Activated T-helper 9 cell treated with anti-CD3 and anti-CD28 coated beads, Interleukin-2, amount 50 U/mL, for 16 hours (primary cell): ENCODE measurements around the gene SH2D2A.

Experiments
- DNase-seq: peaks from one replicate; pipeline ENCODE4 v3.0.0-alpha.2; 2020; ENCODE audit warnings: low read depth

The SH2D2A gene

DNA sequence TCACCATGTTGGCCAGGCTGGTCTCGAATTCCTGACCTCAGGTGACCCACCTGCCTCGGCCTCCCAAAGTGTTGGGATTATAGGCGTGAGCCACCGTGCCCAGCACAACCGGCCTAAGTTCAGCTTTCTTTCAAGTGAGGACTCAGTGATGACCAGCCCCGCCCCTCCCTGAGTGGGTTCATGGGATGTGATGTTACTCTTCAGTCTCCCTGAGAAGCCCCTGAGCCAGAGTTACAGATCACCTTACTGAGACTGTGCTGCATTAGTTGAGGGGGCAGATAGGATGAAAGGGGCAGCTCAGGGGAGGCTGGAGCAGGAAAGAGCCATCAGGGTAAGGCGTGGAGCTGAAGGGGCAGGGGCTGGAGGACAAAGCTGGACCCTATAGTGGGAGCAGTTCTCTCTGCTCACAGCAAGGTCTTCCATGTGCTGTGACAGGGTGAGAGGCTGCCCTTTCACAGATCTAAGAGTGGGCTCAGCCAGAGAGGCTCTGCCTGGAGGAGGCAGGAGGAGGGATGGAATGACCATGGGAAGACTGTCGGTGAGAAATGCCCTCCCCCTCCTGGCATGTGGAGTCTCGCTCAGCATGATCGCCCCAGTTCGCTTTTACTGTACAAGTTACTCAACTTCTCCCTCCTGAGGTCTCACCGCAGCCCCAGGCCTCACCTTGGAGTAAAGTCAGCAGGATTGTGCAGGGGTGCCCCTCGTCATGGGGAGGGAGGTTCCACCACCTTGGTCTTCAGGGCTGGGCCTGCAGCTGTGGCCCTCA, 13.4 kb downstream of the SH2D2A start:
- no peak for DNase-seq

DNA sequence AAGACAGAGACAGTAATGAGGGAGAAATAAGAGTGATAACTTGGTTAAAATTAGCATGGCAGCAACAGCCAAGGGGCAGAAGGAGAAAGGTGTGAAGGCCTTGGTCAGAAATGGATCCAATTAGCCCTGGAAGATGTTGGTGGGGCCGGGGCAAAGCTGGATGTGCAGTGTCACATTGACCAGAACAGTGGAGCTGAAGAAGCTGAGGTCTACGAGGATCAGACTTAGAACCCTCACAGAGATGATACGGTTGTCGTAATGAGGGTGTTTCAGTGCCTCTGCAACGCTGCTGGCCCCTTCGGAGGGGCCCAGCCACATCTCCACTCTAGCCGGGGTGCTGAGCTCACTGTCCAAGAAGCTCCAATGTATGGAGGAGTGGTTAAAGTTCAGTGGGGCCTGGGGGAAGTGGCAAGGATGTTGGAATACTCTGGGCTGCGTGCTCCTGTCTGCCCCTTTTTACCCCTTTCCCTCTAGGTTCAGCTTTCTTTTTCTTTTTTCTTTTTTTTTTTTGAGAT, 14.2 kb downstream of the SH2D2A start:
- DNase-seq = no peak

DNA sequence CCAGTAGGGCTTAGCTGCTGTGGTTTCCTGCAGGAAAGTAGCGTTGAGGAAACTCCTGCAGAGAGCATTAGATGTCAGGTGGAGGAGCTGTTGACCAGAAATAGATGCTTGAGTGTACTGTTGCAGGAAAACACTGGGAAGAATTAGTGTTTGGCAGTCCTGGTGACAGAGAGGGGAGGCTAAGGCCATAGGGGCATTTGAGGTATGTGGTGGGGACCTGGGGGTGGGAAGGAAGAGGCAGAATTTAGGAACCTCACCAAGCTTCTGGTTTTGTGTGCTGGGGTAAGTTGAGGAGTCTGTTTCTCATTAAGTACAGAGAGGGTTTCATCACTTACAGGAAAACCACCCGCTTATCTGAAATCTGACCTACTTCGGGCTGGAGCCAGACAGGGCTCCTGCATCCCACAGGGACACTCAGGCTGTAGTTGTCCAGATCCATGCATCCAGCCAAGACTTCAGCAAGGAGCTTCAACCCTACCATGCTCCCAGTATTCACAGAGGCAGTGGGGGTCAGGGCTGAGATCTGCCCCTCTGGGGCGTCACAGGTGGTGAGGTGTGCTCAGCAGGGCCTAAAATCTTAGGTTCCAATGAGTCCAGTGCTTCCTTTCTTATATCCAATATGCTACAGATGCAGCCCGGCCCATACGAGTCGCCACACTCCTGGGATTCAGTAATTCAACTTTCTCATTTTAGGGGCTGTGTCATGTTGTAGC, 15.1 kb downstream of the SH2D2A start:
- no peak for DNase-seq

DNA sequence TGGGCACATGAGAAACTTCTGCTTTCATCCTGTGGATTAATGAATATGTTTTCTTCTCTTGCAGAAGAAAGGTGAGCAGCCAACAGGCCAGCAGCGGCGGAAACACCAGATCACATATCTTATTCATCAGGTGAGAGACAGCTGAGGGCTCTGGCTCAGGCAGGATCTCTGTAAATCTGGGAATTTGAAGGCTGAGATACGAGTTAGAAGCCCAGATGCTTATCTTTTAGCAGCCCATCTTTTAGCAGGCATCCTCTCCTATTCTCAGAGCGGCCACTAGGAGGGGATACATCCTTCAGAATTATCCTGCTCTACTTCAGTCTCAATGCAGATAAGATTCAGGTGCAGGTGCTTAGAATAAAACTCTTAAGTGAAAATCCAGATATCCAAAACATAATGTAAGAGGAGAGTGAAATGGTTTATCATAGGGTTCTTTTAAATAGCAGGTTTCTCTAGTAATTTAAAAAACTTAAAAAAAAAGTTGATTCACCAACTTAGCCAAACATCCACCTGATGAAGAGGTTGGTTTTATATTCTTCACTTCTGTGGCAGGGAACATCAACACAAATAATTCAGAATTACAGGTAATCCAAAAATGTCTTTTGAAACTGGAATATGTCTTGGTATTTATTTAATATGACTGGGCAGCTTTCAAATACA, 19.3 kb downstream of the SH2D2A start:
- DNase-seq = no peak

DNA sequence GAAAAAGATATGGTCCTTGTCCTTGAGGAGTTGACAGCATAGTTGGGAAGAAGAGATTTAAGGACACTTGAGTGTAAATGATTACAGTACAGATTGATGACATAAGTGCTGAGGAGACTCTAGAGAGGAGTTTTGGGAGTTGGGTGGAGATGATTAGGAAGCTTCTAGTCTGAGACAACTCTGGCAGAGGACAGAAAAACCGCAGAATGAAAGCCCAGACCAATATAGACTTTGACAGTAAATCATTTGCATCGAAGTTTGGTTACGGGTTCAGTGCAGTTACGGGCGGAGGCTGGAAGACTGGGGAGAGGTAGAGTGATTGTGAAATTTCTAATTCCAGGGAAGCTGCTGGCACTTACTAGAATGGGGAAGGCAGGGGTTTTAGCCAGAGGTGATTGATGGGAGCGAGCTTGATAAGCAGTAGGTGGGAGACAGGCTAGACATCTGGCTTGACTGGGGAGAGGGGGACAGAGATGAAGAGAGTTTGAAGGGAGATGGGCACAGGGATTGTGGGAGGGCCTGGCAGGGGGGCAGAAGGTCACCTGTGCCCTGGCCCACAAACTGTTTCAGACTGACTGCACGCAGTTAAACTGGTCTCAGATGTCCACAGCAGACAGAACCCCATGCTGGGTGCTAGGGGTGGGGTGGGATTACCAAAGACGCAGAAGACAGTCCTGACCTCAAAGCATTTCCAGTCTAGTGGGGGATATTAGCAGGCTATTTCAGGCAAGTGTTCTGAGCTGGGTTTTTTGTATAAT, 20.1 kb downstream of the SH2D2A start:
- DNase-seq = no peak

- DNase-seq = no peak
Observed at GRCh38 chr1:156795787-156796186, 20.9 kb downstream of the SH2D2A start.

DNA sequence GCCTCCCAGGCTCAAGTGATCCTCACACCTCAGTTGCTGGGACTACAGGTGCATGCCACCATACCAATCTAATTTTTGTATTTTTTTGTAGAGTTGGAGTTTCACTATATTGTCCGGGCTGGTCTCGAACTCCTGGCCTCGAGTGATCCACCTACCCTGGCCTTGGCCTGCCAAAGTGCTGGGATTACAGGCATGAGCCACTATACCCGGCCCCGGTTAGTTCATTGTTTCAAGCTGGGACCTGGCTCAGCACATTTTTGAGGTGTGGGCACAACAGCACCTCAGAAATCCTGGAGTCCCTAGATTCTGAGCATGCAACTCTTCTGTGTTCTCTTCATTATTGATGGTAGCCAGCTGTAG, 21.3 kb downstream of the SH2D2A start:
- DNase-seq = no peak

- no peak for DNase-seq
Observed at GRCh38 chr1:156794506-156795373, 21.9 kb downstream of the SH2D2A start.

DNA sequence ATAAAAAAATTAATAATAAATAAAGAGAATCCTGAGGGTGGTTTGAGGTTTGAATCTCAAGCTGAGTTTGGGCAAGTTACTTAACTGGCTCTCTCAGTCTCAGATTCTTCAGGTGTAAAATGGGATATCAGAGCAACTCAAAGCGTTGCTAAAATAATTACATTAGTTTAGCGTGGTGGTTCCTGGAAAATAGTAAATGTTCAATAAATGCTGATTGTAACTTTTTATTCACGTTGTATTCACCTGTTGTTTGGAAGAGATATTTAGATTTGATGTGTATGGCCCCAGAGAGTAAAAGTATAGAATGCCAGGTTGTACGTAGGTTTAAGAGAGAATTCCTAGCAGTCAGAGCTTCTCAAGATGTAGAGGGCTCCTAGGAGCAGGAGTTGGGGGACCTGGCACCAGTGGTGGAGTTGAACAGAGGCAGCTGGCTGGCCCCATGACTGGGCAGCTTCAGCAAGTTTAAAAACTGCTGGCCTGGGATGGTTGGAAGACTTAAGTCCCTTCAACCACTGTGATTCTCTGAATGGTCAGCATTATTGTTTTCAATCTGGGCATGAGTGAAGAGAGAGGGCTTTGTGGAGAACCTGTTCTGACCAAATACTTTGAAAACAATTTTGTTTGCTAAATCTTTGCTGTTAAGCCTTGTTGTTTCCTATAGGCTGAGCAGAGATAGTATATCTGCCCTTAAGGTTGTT, 26.9 kb downstream of the SH2D2A start:
- no peak for DNase-seq

DNA sequence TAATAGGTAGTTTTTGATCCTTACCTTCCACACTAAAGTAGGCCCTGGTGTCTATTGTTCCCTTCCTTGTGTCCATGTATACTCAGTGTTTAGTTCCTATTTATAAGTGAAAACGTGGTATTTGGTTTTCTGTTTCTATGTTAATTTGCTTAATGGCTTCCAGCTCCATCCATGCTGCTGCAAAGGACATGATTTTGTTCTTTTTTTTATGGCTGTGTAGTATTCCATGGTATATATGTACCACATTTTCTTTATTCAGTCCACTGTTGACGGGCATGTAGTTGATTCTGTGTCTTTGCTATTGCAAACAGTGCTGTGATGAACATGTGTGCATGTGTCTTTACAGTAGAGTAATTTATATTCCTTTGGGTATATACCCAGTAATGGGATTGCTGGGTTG, 28.5 kb downstream of the SH2D2A start:
- DNase-seq = no peak

DNA sequence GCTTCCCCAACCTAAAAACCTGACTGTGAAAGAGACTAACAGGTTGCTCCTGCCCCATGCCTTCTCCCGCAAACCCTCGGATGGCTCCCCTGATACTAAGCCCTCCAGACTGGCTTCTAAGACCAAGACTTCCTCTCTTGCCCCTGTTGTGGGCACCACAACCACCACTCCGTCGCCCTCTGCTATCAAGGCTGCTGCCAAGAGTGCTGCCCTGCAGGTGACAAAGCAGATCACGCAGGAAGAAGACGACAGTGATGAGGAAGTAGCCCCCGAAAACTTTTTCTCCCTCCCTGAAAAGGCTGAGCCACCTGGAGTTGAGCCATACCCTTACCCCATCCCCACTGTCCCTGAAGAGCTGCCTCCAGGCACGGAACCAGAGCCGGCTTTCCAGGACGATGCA, 30.0 kb downstream of the SH2D2A start:
- no peak for DNase-seq

DNA sequence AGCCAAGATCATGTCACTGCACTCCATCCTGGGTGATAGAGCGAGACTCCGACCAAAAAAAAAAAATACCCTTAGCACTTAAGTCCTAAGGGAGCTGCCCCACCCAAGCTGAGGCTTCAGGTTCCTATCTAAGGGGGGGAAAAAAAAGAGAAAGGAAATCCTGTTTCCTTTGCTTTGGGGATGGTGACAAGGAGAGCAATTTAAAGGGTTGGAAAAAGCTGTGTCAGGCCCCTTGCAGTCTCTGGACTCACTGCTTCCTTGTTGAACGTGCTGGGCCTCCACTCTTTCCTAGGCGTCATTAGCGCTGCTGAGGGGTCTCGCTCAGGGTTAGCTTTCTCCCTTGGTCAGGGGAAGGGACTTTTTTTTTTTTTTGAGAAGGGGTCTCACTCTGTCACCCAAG, 31.2 kb downstream of the SH2D2A start:
- no peak for DNase-seq

DNA sequence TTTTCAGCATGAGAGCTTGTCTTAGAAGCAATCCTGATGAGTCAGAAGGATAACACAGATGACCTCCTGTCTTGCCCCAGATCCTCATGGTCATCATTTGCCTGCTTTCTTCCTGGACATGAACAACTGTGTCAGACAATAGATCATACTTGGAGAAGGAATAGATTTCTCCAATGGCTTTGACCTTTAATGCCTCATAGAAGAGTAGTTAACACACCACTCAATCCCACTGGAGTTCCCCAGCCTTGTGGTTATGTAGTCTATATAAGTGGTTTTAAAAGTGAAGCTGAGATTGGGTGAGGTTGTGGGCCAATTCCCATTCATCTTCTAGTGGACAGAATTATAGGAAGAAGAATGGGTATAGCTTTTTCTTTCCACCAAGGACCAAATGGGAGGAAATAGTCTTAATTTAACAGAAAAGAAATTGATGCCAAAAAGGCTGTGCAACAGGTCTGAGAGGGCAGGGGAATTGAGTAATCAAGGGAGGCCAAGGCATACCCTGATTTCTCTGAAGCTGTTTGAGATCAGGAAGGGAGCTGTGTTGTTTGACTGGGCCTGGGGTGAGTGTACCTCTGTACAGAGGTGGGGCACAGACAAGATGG, 35.0 kb downstream of the SH2D2A start:
- DNase-seq = no peak

- DNase-seq = no peak
Observed at GRCh38 chr1:156777573-156777972, 39.1 kb downstream of the SH2D2A start.

GRCh38 chr1:156776942-156777341, 39.7 kb downstream of the SH2D2A start:
- DNase-seq = no peak

DNA sequence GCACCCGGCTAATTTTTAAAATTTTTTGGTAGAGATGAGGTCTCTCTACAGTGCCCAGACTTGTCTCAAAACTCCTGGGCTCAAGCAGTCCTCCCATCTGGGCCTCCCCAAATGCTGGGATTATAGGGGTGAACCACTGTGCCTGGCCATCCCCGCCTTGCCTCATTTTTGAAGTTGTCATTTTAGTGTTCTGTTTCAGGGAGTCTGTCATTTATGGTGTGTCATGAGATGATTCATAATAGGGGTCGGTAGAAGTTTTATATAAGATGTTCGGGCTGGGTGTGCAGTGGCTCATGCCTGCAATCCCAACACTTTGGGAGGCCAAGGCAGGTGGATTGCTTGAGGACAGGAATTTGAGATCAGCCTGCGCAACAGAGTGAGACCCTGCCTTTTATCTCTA, 40.8 kb downstream of the SH2D2A start:
- no peak for DNase-seq

- DNase-seq = no peak
Observed at GRCh38 chr1:156773607-156774006, 43.0 kb downstream of the SH2D2A start.

GRCh38 chr1:156772728-156773497, 43.7 kb downstream of the SH2D2A start:
- DNase-seq = no peak

- DNase-seq = no peak
Observed at GRCh38 chr1:156772222-156772621, 44.4 kb downstream of the SH2D2A start.
